ENCODE results near the gene AKR1E2.

AKR1E2 gene

DNA sequence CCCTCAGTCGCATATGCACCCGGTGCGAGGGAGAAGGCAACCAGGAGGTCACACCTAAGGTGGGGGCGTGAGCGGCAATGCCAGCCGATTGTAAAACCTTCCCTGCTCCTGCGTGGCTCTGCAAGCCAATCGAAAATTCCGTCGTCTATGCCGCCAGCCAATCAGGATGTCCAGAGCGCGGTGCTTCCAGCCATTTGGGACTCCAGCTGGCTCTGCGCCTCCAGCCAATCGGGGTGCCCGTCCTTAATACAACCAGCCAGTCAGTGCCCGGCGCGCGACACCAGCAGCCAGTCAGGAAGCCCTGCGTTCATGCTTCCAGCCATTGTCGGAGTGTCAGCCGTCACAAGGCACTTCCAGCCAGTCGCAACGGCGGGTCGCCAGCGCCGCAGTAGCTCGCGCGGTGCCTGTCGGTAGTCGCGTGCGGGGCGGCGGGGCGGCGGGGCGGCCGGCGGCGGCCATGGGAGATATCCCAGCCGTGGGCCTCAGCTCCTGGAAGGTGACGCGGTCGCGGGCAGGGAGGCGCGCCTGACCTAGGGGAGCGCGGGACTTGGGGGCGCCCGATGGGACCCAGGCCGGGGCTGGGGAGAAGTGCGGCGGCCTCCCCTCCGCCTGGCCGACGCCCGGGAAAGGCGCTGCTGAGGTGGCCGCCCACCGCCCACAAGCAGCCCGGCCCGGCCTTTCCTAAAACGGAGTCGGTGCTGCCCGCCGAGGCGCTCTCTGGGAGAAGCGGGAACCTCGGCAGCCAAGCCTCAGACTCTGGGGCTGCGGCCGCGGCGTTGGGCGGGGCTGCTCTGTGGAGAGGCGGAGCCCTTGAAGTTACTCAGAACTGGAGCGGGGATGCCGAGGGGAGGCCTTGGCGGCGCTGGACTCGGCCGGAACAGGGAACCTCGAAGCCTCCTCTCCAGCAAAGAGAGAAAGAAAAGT is at the start of gene AKR1E2:
TSS of gene AKR1E2 (plus strand) at position 340 of the 924 bp plus-strand sequence. CDS start at position 458, 118 bp downstream.
- no peak within 1 kb of the TSS for H3K27ac ChIP-seq (ENCODE audit: extremely low read depth, low read depth, low read length)

DNA sequence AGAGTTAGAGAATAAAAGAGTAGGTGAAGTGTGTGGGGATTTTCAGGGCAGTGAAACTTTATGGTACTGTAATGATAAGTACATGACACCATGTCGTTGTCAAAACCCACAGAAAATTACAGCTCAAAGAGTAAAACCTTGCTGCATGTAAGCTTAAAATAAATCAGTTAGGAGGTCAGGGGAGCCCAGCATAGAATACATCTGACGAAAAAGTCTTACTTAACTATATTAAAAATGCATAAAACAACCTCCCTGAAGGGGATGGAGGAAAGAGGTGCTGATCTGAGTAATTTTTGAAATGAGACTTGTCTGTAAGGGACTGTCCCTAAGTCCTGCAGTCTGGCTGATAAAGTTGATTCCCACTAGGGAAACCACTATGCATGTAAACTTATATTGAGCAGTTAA is 49.8 kb upstream of the AKR1E2 start:
- ChIA-PET POLR2A (no interaction called here), CTCF (interaction anchor here (1.0 kb wide), 1 partner anchor 10 kb away, joined by 6 read pairs; no protein-coding TSS in a partner anchor)
- H3K4me3 ChIP-seq (ENCODE audit: low read depth, low read length), result no peak overlapping the region
- TF ChIP-seq ZNF626 (tag by site-specific recombination; IDR thresholded peaks at IDR 0.05) (no peak), ZNF624 (tag by site-specific recombination; IDR thresholded peaks at IDR 0.05) (no peak), ZNF837 (tag by site-specific recombination; IDR thresholded peaks at IDR 0.05) (no peak), ZNF670 (tag by site-specific recombination; IDR thresholded peaks at IDR 0.05; ENCODE audit: low read depth) (no peak), ZNF112 (tag by site-specific recombination; IDR thresholded peaks at IDR 0.05) (no peak), SETDB1 (IDR thresholded peaks at IDR 0.05; ENCODE audit: insufficient read length, low read length) (no peak), ZBTB48 (tag by site-specific recombination; IDR thresholded peaks at IDR 0.05) (no peak), SP2 (tag by site-specific recombination; IDR thresholded peaks at IDR 0.05) (no peak), ZNF658 (tag by site-specific recombination; IDR thresholded peaks at IDR 0.05) (no peak), ZNF184 (tag by site-specific recombination; IDR thresholded peaks at IDR 0.05) (no peak), ZNF16 (tag by site-specific recombination; IDR thresholded peaks at IDR 0.05; ENCODE audit: low read depth) (no peak), GLIS1 (tag by site-specific recombination; IDR thresholded peaks at IDR 0.05) (no peak), REPIN1 (tag by site-specific recombination; IDR thresholded peaks at IDR 0.05; ENCODE audit: low read depth) (no peak)
- TF ChIP-seq, protein P1, sequence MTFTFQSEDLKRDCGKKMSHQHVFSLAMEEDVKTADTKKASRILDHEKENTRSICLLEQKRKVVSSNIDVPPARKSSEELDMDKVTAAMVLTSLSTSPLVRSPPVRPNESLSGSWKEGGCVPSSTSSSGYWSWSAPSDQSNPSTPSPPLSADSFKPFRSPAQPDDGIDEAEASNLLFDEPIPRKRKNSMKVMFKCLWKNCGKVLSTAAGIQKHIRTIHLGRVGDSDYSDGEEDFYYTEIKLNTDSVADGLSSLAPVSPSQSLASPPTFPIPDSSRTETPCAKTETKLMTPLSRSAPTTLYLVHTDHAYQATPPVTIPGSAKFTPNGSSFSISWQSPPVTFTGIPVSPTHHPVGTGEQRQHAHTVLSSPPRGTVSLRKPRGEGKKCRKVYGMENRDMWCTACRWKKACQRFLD (tag by site-specific recombination; IDR thresholded peaks at IDR 0.05), result no peak
- TF ChIP-seq, protein P2, sequence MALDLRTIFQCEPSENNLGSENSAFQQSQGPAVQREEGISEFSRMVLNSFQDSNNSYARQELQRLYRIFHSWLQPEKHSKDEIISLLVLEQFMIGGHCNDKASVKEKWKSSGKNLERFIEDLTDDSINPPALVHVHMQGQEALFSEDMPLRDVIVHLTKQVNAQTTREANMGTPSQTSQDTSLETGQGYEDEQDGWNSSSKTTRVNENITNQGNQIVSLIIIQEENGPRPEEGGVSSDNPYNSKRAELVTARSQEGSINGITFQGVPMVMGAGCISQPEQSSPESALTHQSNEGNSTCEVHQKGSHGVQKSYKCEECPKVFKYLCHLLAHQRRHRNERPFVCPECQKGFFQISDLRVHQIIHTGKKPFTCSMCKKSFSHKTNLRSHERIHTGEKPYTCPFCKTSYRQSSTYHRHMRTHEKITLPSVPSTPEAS (tag by site-specific recombination; IDR thresholded peaks at IDR 0.05), result no peak
- TF ChIP-seq, protein P3, sequence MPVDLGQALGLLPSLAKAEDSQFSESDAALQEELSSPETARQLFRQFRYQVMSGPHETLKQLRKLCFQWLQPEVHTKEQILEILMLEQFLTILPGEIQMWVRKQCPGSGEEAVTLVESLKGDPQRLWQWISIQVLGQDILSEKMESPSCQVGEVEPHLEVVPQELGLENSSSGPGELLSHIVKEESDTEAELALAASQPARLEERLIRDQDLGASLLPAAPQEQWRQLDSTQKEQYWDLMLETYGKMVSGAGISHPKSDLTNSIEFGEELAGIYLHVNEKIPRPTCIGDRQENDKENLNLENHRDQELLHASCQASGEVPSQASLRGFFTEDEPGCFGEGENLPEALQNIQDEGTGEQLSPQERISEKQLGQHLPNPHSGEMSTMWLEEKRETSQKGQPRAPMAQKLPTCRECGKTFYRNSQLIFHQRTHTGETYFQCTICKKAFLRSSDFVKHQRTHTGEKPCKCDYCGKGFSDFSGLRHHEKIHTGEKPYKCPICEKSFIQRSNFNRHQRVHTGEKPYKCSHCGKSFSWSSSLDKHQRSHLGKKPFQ (tag by site-specific recombination; IDR thresholded peaks at IDR 0.05), result no peak
- H3K4me1 ChIP-seq (ENCODE audit: control insufficient read depth, insufficient read depth, low read length), result no peaks in the 10 kb centered on the region
- H3K36me3 ChIP-seq (ENCODE audit: control insufficient read depth in 2 of 2, insufficient read depth in 1 of 2, low read length in 2 of 2), result no peaks in the 10 kb centered on the region
- no peaks in the 10 kb centered on the region for H3K9me3 ChIP-seq (ENCODE audit: control insufficient read depth, insufficient read depth, low read depth, low read length)
- H3K27ac ChIP-seq (ENCODE audit: extremely low read depth, low read depth, low read length), result no peak overlapping the region

More for the DNA sequence above, at the start of gene AKR1E2:
- no peaks in the 10 kb centered on the region for H3K4me1 ChIP-seq (ENCODE audit: control insufficient read depth, insufficient read depth, low read length)
- ChIA-PET POLR2A (no interaction called here), CTCF (interaction anchor here (1.1 to 3.3 kb wide), 3 partner anchors 10 to 28 kb away, joined by 3 to 13 read pairs (median 5); no protein-coding TSS in a partner anchor)
- no peaks in the 10 kb centered on the region for H3K9me3 ChIP-seq (ENCODE audit: control insufficient read depth, insufficient read depth, low read depth, low read length)
- no peak for TF ChIP-seq ZNF19 (tag by site-specific recombination; IDR thresholded peaks at IDR 0.05; ENCODE audit: low read depth)
- TF ChIP-seq ZNF501 (tag by site-specific recombination; IDR thresholded peaks at IDR 0.05), result no peak
- TF ChIP-seq, protein P4, sequence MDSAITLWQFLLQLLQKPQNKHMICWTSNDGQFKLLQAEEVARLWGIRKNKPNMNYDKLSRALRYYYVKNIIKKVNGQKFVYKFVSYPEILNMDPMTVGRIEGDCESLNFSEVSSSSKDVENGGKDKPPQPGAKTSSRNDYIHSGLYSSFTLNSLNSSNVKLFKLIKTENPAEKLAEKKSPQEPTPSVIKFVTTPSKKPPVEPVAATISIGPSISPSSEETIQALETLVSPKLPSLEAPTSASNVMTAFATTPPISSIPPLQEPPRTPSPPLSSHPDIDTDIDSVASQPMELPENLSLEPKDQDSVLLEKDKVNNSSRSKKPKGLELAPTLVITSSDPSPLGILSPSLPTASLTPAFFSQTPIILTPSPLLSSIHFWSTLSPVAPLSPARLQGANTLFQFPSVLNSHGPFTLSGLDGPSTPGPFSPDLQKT (IDR thresholded peaks at IDR 0.05; ENCODE audit: borderline replicate concordance, low read depth, low read length), result no peak
- TF ChIP-seq SETDB1 (IDR thresholded peaks at IDR 0.05; ENCODE audit: insufficient read length, low read length), result no peak
- no peak for TF ChIP-seq ZNF112 (tag by site-specific recombination; IDR thresholded peaks at IDR 0.05)
- TF ChIP-seq ZBTB1 (tag by site-specific recombination; IDR thresholded peaks at IDR 0.05), result no peak
- no peaks in the 10 kb centered on the region for H3K36me3 ChIP-seq (ENCODE audit: control insufficient read depth in 2 of 2, insufficient read depth in 1 of 2, low read length in 2 of 2)
- H3K4me3 ChIP-seq (ENCODE audit: low read depth, low read length), result no peak within 1 kb of the TSS; the same call in 1 of the 2 replicates

Data from HEK293 (cell line).